Measurements from ENCODE around the gene SORCS2. TPM values are rescaled to one million over a fixed set of nuclear protein-coding genes. Genes with fewer than 3 reads are reported as not detected.

Gene SORCS2
- total and polyA plus RNA-seq, 2 of the 8 experiments (the other 6 are each of a cell fraction or from before 2014, with no cell fraction given), result 0.36 to 1.8 TPM

GRCh38 chr4:7248857-7249256 is 56.5 kb downstream of the SORCS2 start:
- H3K79me2 ChIP-seq (ENCODE audit: control insufficient read depth in 1 of 2, insufficient read depth in 2 of 2, low read length in 2 of 2), result no peaks in the 10 kb centered on the region
- H2AK5ac ChIP-seq (ENCODE audit: low read depth, low read length), result no peak overlapping the region
- DNase-seq (ENCODE audit: low read depth in 1 of 2, low spot score in 2 of 2) (no peak), FAIRE-seq (no peak)
- no peak overlapping the region for H2BK20ac ChIP-seq (ENCODE audit: low read length)
- H3K23ac ChIP-seq (ENCODE audit: insufficient read length), result no peak overlapping the region
- H3K36me3 ChIP-seq (ENCODE audit: control insufficient read depth in 2 of 4, insufficient read depth in 4 of 4, low read length in 3 of 4), result no peaks in the 10 kb centered on the region
- no peak overlapping the region for H2BK12ac ChIP-seq (ENCODE audit: low read depth, low read length)
- no peak overlapping the region for H3K4ac ChIP-seq (replicated peaks; ENCODE audit: insufficient read length, low read depth, low read length)
- H3K27me3 ChIP-seq (replicated peaks in 1 of 4; ENCODE audit: control insufficient read depth in 3 of 4, extremely low read depth in 1 of 4, insufficient read depth in 3 of 4, low read length in 3 of 4), result no peaks in the 10 kb centered on the region
- ChIA-PET POLR2A (ENCODE audit: partially characterized antibody) (no interaction called here), CTCF (ENCODE audit: partially characterized antibody) (interaction anchor here (1.1 to 2.2 kb wide), 2 partner anchors 8 to 147 kb away, joined by 3 to 6 read pairs; no protein-coding TSS in a partner anchor)
- no peak overlapping the region for H2BK5ac ChIP-seq (ENCODE audit: low read depth, low read length)
- H3K4me3 ChIP-seq (ENCODE audit: extremely low read depth in 1 of 4, insufficient read depth in 2 of 4, low read depth in 3 of 4, low read length in 4 of 4), result no peak overlapping the region
- 92% methylated on average over 1 of the region's 1 CpG; no CpG with 5 or more reads in 1 of the 2 experiments for WGBS, 2 experiments (ENCODE audit: extremely low coverage in 1 of 2, insufficient coverage in 1 of 2, insufficient read length in 1 of 2, insufficient replicate concordance in 2 of 2, low coverage in 1 of 2, low lambda C conversion rate in 2 of 2, missing lambda C conversion rate in 1 of 2)
- no peak overlapping the region for H2BK15ac ChIP-seq (ENCODE audit: low read length)
- H3K23me2 ChIP-seq (ENCODE audit: low read depth, low read length), result no peaks in the 10 kb centered on the region
- no peak overlapping the region for H3K18ac ChIP-seq (ENCODE audit: extremely low read depth, low read length)
- no peak overlapping the region for H3K56ac ChIP-seq (replicated peaks; ENCODE audit: insufficient read length, low read depth, low read length)
- H3K4me1 ChIP-seq (replicated peaks in 1 of 4; ENCODE audit: control insufficient read depth in 3 of 4, insufficient read depth in 4 of 4, low read length in 3 of 4), result no peaks in the 10 kb centered on the region; a peak in 2 of 7 replicates
- H4K20me1 ChIP-seq (replicated peaks in 1 of 2; ENCODE audit: control insufficient read depth in 1 of 2, insufficient read depth in 2 of 2, low read length in 2 of 2), result no peaks in the 10 kb centered on the region
- H4K8ac ChIP-seq (ENCODE audit: extremely low read depth, insufficient read depth, low read length), result no peak overlapping the region
- H3K9ac ChIP-seq (replicated peaks in 1 of 4; ENCODE audit: extremely low read depth in 1 of 4, low read depth in 3 of 4, low read length in 3 of 4), result no peak overlapping the region
- H3K79me1 ChIP-seq (ENCODE audit: low read depth, low read length), result no peaks in the 10 kb centered on the region
- no peak overlapping the region for H2AFZ ChIP-seq (ENCODE audit: low read length)
- H2BK120ac ChIP-seq (replicated peaks; ENCODE audit: low read depth, low read length), result no peak overlapping the region
- H3K27ac ChIP-seq (ENCODE audit: low read depth, low read length), result no peak overlapping the region
- no peak overlapping the region for H4K5ac ChIP-seq (ENCODE audit: insufficient read length, low read depth, low read length)
- H3K9me3 ChIP-seq (ENCODE audit: insufficient read depth in 2 of 2, low read depth in 1 of 2, low read length in 1 of 2), result no peaks in the 10 kb centered on the region; a peak in 1 of 4 replicates
- H3K14ac ChIP-seq (ENCODE audit: insufficient read length), result no peak overlapping the region
- H3K4me2 ChIP-seq (ENCODE audit: insufficient read depth in 1 of 2, low read depth in 2 of 2, low read length in 2 of 2), result no peak overlapping the region
- no peak overlapping the region for H4K91ac ChIP-seq (replicated peaks; ENCODE audit: insufficient read length, low read length)
- no peak for TF ChIP-seq SUZ12 (IDR thresholded peaks at IDR 0.05; ENCODE audit: low read length)
